Stimulated activated CD4-positive, alpha-beta T cell treated with anti-CD3 and anti-CD28 coated beads, TNF-alpha, amount 100 ng/mL, for 24 hours (primary cell): ENCODE measurements around the gene NEK11.
"Not testable (repeated sequence)": the region's sequence is repeated elsewhere in the genome, so short reads cannot be mapped to it uniquely, and the experiment has no call there.

Source experiments
- DNase-seq, 3 experiments: peaks; one replicate each; pipeline ENCODE4 v3.0.0-alpha.2; 2020; ENCODE audit warnings: low read depth in 3 of 3

The NEK11 gene

GRCh38 chr3:131042271-131042985 lies 15.8 kb downstream of the NEK11 start:
- not testable (repeated sequence) for DNase-seq

- DNase-seq: no peak
Measured at GRCh38 chr3:131047582-131047981, 20.9 kb downstream of the NEK11 start.

- no peak for DNase-seq
Measured at GRCh38 chr3:131048030-131048429, 21.4 kb downstream of the NEK11 start.

- DNase-seq: no peak
Measured at GRCh38 chr3:131050001-131050400, 23.3 kb downstream of the NEK11 start.

GRCh38 chr3:131053043-131053859 lies 26.6 kb downstream of the NEK11 start:
- DNase-seq: no peak

GRCh38 chr3:131067983-131068382 lies 41.3 kb downstream of the NEK11 start:
- DNase-seq: no peak

GRCh38 chr3:131072099-131072559 lies 45.5 kb downstream of the NEK11 start:
- no peak for DNase-seq

GRCh38 chr3:131072845-131073244 lies 46.2 kb downstream of the NEK11 start:
- no peak for DNase-seq

GRCh38 chr3:131075632-131076328 lies 49.1 kb downstream of the NEK11 start:
- no peak for DNase-seq

- DNase-seq: no peak
Measured at GRCh38 chr3:131077904-131078303, 51.2 kb downstream of the NEK11 start.

- DNase-seq: no peak
Measured at GRCh38 chr3:131079086-131079485, 52.4 kb downstream of the NEK11 start.

GRCh38 chr3:131081224-131081623 lies 54.5 kb downstream of the NEK11 start:
- DNase-seq: no peak

GRCh38 chr3:131082246-131082645 lies 55.6 kb downstream of the NEK11 start:
- no peak for DNase-seq

GRCh38 chr3:131082871-131083863 lies 56.5 kb downstream of the NEK11 start:
- DNase-seq: no peak

GRCh38 chr3:131091768-131092167 lies 65.1 kb downstream of the NEK11 start:
- no peak for DNase-seq

- no peak for DNase-seq
Measured at GRCh38 chr3:131107637-131108433, 81.2 kb downstream of the NEK11 start.

- DNase-seq: no peak
Measured at GRCh38 chr3:131109156-131109555, 82.5 kb downstream of the NEK11 start.

- no peak for DNase-seq
Measured at GRCh38 chr3:131110087-131110486, 83.4 kb downstream of the NEK11 start.

- DNase-seq: no peak
Measured at GRCh38 chr3:131114256-131114655, 87.6 kb downstream of the NEK11 start.

GRCh38 chr3:131125684-131126083 lies 99.0 kb downstream of the NEK11 start:
- DNase-seq: no peak
